ENCODE data around the gene CHST11.

The CHST11 gene

GRCh38 chr12:104433061-104433460 lies 23.7 kb upstream of the CHST11 start:
- DNase-seq (ENCODE audit: low read depth): no peak

DNA sequence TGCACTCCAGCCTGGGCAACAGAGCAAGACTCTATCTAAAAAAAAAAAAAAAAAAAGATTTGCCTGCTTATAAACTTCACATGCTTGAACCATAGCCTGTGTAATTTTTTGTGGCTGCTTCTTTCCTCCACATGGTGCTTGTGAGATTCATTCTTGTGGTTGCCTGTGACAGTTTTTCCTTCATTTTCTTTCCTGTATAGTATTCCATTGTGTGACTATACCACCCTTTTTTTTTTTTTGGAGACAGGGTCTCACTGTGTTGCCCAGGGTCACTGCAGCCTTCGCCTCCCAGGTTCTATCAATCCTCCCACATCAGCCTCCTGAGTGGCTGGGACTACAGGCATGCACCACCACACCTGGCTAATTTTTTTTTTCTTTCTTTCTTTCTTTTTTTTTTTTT lies 22.6 kb upstream of the CHST11 start:
- no peak for DNase-seq (ENCODE audit: low read depth)

DNA sequence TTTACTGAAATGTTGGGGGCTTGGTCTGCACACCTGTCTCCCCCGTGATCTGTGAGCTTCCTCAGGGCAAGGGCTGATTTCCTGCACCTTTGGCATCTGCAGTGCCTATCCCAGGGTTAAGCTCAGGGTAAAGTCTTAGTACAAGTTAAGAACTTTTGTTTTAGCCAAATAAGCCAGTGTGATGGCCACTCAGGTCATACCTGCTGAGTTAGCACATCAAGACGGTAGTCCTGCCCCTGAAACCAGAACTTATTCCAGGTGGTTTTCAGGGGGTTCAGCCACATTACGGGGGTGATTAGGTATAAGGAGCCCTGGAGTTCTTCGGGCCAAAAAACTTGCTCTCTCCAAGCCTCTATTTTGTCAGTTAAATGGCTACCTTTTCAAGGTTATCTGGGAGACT lies 21.6 kb upstream of the CHST11 start:
- no peak for DNase-seq (ENCODE audit: low read depth)

- DNase-seq (ENCODE audit: low read depth): no peak
Measured at GRCh38 chr12:104435765-104436164, 21.0 kb upstream of the CHST11 start.

GRCh38 chr12:104436790-104437189 lies 20.0 kb upstream of the CHST11 start:
- DNase-seq (ENCODE audit: low read depth): no peak

DNA sequence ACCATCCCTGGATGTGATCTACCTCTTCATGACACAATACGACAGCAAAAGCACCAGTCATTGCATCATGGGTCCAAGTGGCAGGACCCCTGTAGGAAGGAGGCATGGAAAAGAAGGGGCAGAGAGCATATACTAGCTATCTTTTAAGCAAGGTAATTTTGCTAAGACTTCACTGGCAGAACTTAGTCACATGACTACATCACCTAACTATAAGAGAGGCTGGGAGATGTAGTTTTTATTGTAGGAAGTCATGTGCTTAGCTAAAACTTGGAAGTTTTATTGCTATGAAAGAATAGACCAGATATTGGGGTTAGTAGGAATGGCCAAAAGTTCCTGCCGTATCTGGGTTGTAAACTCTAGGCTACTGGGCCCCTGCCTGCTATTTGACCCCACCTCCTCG lies 18.6 kb upstream of the CHST11 start:
- DNase-seq (ENCODE audit: low read depth): no peak

DNA sequence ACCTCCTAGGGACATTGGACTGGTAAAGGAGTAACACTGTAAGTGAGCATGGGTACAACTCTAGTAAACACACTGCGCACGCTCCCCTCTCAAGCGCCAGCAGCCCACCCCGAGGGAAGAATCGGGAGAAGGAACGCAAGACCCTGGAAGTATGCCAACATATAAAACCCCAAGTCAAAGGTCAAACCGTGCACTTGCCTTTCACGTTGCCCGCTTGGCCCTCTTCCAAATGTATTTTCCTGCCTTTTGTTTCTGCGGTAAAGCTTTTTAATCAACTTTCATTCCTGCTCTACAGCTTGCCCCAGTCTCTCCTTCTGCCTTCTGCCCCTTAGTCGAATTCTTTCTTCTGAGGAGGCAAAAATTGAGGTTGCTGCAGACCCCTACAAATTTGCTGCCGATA lies 17.6 kb upstream of the CHST11 start:
- DNase-seq (ENCODE audit: low read depth): no peak

DNA sequence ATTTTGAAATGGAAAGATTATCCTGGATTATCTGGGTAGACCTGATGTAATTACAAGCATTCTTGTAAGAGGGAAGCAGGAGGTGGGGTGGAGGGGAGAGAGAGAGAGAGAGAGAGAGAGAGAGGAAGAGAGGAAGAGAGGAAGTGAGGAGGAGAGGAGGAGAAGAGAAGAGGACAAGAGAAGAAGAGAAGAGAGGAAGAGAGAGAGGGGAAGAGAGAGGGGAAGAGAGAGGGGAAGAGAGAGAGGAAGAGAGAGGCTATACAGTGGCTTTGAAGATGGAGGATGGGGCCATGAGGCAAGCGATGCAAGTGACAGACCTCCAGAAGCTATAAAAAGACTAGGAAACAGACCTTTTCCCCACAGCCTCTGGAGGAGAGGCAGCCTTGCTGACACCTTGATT lies 13.7 kb upstream of the CHST11 start:
- DNase-seq (ENCODE audit: low read depth): no peak

- no peak for DNase-seq (ENCODE audit: low read depth)
Measured at GRCh38 chr12:104446646-104447421, 9.9 kb upstream of the CHST11 start.

- no peak for DNase-seq (ENCODE audit: low read depth)
Measured at GRCh38 chr12:104448031-104448430, 8.7 kb upstream of the CHST11 start.

DNA sequence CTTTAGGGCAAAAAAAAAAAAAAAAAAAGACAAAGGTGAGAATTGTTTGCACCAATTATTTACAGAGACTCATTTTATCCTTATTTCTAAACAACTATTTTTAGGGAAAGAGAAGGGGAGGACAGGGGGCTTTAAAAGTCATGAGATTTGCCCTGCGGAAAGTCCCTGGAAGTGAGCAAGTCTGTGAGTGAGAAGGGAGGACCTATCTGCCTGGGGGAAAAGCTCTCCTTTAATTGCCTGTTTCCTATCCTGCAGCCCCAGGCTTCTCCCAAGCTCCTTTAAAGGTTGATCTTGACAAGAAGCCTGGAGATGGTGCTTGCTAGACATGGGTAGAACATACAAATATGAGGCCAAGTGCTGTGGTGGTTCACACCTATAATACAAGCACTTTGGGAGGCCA lies 8.3 kb upstream of the CHST11 start:
- DNase-seq (ENCODE audit: low read depth): no peak

GRCh38 chr12:104450700-104451099 lies 6.0 kb upstream of the CHST11 start:
- no peak for DNase-seq (ENCODE audit: low read depth)

- no peak for DNase-seq (ENCODE audit: low read depth)
Measured at GRCh38 chr12:104452087-104452486, 4.7 kb upstream of the CHST11 start.

DNA sequence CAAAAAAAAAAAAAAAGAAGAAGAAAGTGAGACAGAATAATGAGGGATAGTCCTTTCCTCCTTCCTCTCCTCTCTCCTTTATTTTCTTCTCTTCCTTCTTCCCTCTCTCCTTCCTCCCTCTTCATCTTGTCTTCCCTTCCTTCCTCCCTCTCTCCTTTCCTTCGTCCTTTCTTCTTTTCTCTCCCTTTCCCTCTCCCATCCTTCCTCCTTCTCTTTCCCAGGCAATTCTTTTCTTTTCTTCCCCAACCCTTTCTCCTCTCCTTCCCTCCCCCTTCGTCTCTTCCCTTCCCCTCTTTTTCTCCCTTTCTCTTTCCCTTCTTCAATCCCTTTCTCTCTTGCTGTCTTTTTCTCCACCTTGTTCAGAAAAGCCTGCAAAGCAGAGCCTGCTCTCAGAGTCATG lies 3.6 kb upstream of the CHST11 start:
- DNase-seq (ENCODE audit: low read depth): no peak

GRCh38 chr12:104454997-104455396 lies 1.8 kb upstream of the CHST11 start:
- no peak for DNase-seq (ENCODE audit: low read depth)

DNA sequence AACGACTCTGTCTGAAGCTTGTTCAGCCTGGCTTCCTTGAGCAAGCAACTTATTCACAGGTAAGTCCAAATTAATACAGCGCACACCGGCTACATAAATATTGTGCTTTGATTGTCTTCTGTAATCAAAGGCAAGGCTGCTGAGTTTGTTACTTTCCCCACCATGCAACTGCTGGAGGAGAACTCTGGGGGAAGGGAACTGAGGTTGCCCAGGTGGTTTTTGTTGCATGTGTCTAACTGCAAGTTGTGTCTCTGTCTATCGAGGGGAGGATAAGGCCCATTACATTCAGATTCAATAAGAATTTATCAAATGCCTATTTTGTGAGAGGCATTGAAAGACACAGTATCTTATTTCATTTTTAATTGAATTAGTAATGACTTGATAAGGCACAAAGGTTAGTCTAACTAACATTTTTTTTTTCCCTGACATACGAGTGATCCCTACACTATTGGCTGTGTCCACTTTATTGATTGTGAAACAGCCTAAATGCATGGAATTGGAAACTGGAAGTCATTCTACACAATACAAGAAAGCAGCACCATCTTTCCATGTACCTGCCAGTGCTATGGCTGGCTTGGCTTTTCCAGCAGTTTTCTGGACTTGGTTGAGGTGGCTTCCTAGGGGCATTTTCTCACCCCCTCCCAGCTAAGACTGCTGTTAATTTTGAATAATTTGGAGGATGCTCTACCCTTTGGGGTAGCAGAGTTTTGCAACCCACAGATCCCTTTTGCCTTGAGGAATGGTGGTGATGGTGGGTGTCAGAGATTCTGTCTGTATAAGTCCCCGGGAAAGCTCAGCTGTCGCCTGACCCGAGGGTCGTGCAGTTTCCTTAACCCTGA lies 951 bp upstream of the CHST11 start:
- no peak for DNase-seq (ENCODE audit: low read depth)

DNA sequence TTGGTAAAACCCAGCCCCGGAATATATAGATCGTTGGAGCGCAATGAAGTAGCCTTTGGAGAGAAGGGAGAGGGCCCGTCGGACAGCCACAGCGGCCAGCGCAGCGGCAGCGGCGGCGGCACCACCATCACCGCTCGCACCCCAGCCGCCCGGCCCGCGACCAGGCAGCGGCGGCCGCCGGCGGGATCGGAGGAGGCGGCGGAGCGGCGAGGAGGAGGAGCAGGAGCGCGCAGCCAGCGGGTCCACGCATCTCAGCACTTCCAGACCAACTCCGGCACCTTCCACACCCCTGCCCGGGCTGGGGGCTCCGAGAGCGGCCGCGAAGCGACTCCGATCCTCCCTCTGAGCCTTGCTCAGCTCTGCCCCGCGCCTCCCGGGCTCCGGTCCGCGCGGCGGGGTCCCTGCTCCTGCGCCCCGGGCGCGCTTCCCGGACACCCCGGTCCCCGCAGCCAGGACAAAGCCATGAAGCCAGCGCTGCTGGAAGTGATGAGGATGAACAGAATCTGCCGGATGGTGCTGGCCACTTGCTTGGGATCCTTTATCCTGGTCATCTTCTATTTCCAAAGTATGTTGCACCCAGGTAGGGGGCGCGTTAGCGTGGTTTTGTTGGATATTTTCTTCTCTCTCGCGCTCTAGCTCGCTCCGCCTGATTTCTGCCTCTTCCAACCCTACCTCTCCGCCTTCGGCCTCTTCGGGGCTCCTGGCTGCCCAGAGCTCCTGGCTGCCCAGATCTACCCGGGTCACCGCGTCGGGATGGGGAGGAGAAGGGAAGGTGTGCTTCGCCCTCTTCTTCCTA lies 400 bp downstream of the CHST11 start:
- no peak for DNase-seq (ENCODE audit: low read depth)

GRCh38 chr12:104457746-104458693 lies 1.3 kb downstream of the CHST11 start:
- peak; percentile 44 for DNase-seq (ENCODE audit: low read depth)

- DNase-seq (ENCODE audit: low read depth): no peak
Measured at GRCh38 chr12:104458694-104459367, 2.1 kb downstream of the CHST11 start.

- no peak for DNase-seq (ENCODE audit: low read depth)
Measured at GRCh38 chr12:104459368-104459909, 2.7 kb downstream of the CHST11 start.
